PFSK-1 (cell line): ENCODE measurements around the gene GTPBP8.
A peak's percentile ranks its signal among the peaks of the same experiment; 100 is the strongest.

Source experiments
- POLR2AphosphoS5 ChIP-seq: IDR thresholded peaks from 2 replicates; pipeline ENCODE4 v1.6.1; 2012; ENCODE audit warnings: low read depth, mild to moderate bottlenecking, control low read depth, low read length, moderate library complexity
- TAF1 ChIP-seq: IDR thresholded peaks from 2 replicates; pipeline ENCODE4 v1.6.1; 2012; ENCODE audit warnings: low read length, control low read depth, borderline replicate concordance; ENCODE audit not compliant: insufficient read depth
- TF ChIP-seq, protein P1 (sequence below), 2 experiments: IDR thresholded peaks; 2 replicates each; pipeline versions ENCODE4 v1.6.1 to v1.8.0; 2011 to 2012; ENCODE audit warnings: low read depth in 2 of 2, low read length in 2 of 2, control low read depth in 1 of 2, inconsistent platforms in 1 of 2, mild to moderate bottlenecking in 1 of 2, moderate library complexity in 1 of 2; ENCODE audit not compliant: insufficient read depth in 1 of 2

DNA sequence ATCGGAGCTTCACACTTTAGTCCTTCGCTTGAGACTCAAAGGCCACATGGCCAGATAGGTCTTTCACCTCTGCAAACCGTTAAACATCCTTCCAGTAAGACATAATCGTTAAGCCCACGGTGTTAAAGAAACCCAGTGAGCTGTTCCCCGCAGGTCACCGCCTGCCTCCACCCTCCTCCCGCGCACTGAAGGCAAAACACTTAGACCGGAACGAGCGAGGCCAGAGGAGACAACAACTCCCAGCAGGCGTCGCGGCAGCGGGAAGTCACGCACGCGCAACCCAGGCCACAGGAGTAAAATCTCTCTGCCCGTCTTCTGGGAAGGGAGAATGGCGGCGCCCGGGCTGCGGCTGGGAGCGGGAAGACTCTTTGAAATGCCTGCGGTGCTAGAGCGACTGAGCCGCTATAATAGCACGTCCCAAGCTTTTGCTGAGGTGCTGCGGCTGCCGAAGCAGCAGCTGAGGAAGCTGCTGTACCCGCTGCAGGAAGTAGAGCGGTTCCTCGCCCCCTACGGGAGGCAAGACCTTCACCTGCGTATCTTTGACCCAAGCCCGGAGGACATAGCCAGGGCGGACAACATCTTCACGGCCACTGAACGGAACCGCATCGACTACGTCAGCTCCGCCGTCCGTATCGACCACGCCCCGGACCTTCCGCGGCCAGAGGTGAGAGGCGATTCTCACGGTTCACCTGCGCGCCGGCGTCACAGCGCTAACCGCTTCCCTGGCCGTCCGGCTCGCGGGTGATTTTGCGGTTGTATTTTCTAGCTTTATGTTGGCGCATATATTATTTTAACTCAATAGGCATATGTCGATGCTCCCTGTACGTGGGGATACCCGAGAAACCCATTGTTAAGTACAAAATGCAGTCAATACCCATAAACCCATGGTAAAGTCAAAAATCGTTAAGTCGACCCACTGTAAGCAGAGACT lies at the start of gene GTPBP8:
- peak; percentile 81; the same call in 1 of the 2 replicates for TF ChIP-seq POLR2AphosphoS5
- no peak for TF ChIP-seq TAF1
- TF ChIP-seq, protein P1, sequence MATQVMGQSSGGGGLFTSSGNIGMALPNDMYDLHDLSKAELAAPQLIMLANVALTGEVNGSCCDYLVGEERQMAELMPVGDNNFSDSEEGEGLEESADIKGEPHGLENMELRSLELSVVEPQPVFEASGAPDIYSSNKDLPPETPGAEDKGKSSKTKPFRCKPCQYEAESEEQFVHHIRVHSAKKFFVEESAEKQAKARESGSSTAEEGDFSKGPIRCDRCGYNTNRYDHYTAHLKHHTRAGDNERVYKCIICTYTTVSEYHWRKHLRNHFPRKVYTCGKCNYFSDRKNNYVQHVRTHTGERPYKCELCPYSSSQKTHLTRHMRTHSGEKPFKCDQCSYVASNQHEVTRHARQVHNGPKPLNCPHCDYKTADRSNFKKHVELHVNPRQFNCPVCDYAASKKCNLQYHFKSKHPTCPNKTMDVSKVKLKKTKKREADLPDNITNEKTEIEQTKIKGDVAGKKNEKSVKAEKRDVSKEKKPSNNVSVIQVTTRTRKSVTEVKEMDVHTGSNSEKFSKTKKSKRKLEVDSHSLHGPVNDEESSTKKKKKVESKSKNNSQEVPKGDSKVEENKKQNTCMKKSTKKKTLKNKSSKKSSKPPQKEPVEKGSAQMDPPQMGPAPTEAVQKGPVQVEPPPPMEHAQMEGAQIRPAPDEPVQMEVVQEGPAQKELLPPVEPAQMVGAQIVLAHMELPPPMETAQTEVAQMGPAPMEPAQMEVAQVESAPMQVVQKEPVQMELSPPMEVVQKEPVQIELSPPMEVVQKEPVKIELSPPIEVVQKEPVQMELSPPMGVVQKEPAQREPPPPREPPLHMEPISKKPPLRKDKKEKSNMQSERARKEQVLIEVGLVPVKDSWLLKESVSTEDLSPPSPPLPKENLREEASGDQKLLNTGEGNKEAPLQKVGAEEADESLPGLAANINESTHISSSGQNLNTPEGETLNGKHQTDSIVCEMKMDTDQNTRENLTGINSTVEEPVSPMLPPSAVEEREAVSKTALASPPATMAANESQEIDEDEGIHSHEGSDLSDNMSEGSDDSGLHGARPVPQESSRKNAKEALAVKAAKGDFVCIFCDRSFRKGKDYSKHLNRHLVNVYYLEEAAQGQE (IDR thresholded peaks at IDR 0.05; ENCODE audit: insufficient read depth in 1 of 2, low read depth in 2 of 2, low read length in 2 of 2): no peak
